ENCODE results near the gene SCLT1. TPM values are rescaled to one million over a fixed set of nuclear protein-coding genes. Genes with fewer than 3 reads are reported as not detected.

Gene SCLT1
- polyA plus RNA-seq, 3 donors: 14.3 to 18.2 (median 18.0) TPM

DNA sequence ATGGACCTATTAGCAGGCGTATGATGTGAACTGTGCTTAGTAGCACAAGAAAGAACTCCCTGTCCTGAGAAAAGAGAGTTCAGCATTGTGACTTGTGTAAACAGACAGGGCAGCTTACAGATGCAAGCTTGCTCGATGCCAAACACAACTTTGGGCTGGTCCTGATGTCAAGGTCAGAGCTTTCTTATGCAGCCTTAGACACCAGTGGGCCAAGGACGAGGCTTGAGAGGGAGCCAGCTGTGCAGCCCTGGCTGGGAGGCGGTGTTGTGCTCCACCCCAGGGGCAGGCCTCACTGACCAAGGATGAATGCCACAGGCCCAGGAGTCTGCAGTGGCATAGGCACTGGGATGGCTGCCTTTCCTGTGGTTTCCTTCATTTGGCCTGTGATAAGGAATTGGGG is 248.4 kb downstream of the SCLT1 start:
- no peak for DNase-seq

DNA sequence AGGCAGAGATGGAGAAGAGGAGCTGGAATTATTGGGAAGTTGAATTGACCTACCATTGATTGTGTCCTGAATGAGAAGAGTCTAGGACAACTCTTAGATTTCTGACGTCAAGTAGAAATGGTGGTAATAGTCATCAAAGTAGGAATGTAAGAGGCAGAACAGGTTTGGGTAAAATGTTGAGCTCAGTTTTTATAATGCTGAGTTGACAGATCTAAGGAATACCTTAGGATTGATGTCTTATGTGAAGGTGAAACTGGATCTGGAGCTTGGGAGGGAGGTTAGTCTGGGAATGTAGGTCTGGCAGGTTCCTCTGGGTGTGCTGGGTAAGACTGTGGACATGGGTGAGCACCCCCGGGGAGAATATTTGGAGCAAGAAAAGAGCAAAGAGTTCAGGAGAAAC is 251.9 kb downstream of the SCLT1 start:
- DNase-seq: no peak

DNA sequence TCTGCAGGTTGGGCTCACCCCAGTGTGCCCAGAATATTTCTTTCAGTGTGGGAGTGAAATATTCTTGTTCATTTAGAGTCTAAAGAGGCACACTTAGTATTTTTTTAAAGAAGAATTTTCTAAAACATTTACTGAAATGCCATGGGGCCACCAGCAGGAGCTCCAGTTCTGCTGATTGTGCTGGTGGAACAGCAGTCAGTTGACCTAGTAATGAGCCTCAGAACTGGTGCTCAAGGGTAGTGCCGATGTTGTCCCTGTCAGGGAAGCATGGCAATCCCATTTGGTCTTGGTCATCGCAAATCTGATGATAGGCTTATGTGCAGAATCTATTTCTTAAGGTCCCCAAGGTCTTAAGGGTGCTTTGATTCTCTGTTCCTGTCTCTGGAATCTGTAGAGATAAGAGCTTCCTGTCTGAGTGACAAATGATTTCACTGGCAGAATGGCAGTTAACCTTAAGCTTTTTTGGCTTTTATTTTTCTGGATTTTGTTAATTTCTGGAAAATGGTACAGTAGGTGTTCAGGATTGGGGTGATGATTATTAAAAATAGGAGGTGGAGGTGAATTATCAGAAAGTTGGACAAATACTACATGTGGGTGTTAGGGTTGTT is 252.5 kb downstream of the SCLT1 start:
- DNase-seq: no peak

DNA sequence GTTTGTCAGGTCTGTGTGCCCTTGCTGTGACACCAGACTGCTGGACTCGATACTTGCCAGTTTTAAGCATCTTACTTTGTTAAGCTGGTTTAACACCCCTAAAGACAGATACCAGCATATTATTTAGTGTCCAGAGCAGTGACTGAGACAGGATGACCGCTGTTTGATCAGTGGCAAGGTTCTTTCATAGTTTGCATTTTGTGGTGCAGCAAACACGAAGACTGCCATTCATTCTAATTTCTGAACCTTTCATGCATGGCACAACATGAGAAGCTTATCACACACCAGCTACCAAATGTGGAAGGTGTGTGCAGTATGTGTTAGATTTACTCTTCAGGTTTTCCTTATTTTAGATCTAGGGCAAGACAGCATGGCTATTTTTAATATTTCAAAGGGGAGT is 255.7 kb downstream of the SCLT1 start:
- DNase-seq: no peak

DNA sequence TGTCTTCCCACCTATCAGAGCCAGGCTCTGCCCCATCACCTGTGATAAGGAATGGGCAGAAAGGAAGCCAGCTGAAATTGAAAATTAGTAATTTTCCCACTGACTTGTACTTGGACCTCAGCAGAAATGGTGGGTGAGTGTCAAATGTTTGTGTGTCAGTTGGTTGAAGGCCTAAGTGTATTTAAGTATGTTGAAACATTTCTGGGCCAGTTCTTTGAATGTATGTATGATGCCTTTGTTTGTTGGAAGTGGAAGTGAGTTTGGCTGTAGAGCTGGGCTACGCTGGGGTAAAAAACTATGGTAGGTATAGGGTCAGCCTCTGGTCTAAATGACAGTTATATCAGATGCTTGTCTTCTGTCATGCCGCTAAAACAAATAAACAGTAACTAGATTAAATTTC is 256.1 kb downstream of the SCLT1 start:
- no peak for DNase-seq

DNA sequence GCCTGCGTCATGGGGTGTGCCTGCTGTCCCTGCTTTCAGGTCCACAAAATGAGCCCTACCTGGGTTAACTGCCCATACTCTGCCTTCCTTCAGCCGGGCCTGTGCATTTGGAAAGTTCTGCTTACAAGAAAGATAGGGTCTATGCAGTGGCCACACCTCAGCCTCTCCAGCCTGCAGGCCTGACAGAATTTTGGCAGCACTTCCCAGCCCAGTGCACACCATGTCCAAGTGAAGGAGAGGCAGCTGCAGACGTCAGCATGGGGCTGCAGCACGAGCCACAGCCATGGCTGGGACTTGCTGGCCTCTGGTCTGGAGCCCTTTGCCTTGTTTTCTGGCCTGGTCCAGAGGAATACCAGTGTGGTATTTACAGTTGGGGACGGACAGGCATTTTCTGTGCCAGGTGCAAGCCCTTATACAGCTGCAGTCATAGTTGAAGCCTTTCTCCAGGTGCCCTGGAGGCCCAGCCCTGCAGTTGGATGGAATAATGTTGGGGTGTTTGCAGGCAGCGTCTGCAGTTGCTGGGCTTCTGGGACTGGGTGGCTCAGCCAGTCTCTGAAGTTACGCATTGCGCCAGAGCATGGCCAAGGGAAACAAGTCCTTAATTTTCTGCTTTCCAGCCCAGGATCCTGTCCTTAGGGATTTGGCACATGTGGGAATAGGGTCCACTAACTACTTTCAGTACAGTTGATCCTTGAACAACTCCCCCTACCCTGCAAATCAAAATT is 257.7 kb downstream of the SCLT1 start:
- DNase-seq: no peak

Other genes with a start within 250 kb of the SCLT1 start
- 10 to 100 TPM; 10.3 to 13.0 (median 12.3) TPM for gene C4orf33, start 2.6 kb upstream of the SCLT1 start, polyA plus RNA-seq (ENCODE audit: insufficient read length in 3 of 3)